Measurements from ENCODE around the gene RBM33.

The RBM33 gene

DNA sequence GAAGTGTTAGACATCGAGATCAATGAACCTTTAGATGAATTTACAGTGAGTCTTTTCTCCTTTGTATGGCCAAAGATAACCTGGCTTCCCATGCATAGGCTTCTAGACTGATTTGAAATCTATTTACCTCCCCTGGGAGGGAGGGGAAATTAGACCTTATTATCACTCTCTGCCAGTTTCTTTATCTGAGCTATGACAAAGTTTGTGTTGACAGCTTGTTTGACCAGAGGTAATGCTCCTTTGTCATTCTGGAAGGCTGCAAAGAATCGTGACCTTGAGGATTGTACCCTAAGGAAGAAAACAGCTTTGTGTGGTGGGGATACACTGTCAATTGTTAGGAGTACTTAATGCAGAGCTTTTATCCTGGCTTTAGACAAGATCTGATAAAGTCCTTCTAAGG, 36.4 kb downstream of the RBM33 start:
- no peak overlapping the region for H3K4me3 ChIP-seq (replicated peaks; ENCODE audit: low read depth, low read length)
- DNase-seq (ENCODE audit: extremely low read depth, low read depth) = no peak
- TF ChIP-seq, protein P1, sequence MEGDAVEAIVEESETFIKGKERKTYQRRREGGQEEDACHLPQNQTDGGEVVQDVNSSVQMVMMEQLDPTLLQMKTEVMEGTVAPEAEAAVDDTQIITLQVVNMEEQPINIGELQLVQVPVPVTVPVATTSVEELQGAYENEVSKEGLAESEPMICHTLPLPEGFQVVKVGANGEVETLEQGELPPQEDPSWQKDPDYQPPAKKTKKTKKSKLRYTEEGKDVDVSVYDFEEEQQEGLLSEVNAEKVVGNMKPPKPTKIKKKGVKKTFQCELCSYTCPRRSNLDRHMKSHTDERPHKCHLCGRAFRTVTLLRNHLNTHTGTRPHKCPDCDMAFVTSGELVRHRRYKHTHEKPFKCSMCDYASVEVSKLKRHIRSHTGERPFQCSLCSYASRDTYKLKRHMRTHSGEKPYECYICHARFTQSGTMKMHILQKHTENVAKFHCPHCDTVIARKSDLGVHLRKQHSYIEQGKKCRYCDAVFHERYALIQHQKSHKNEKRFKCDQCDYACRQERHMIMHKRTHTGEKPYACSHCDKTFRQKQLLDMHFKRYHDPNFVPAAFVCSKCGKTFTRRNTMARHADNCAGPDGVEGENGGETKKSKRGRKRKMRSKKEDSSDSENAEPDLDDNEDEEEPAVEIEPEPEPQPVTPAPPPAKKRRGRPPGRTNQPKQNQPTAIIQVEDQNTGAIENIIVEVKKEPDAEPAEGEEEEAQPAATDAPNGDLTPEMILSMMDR (IDR thresholded peaks at IDR 0.05; ENCODE audit: low read depth, low read length, missing control alignments) = no peak

DNA sequence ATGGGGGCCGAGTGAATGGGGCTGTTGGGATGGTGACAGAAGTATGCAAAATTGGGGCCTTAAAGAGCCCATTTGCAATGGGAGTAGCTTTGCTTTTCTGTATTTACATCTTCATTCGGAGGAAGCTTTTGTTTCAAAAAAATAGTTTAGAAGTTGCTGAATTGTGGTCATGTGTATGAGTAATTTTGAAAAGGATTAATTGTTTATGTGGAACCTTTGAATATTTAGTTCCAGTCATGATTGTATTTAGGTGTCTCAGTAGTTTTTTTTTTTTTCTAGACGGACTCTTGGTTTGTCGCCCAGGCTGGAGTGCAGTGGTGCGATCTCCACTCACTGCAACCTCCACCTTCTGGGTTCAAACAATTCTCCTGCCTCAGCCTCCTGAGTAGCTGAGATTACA, 37.2 kb downstream of the RBM33 start:
- DNase-seq (ENCODE audit: extremely low read depth, low read depth) = no peak
- H3K4me3 ChIP-seq (replicated peaks; ENCODE audit: low read depth, low read length) = no peak overlapping the region
- TF ChIP-seq, protein P1 (IDR thresholded peaks at IDR 0.05; ENCODE audit: low read depth, low read length, missing control alignments) = no peak

DNA sequence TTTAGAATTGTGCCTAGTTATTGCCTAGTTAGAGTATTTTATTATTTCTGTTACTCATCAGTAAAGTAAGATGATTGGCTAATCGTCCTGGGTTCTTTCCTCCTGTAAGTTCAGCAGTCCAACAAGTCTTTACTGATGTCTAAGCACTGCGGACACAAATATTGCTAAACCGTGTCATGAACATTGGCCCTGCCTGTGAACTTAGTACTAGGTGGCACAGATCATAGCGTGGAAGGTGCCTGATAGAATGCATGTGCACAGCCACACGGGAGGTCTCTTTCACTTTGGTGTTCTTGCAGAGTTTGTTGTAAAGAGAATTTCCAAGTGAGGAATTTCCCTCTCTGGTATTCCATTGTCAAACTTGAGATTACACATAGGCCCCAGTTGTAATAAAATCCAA, 38.0 kb downstream of the RBM33 start:
- TF ChIP-seq, protein P1 (IDR thresholded peaks at IDR 0.05; ENCODE audit: low read depth, low read length, missing control alignments) = no peak
- no peak for DNase-seq (ENCODE audit: extremely low read depth, low read depth)
- no peak overlapping the region for H3K4me3 ChIP-seq (replicated peaks; ENCODE audit: low read depth, low read length)

DNA sequence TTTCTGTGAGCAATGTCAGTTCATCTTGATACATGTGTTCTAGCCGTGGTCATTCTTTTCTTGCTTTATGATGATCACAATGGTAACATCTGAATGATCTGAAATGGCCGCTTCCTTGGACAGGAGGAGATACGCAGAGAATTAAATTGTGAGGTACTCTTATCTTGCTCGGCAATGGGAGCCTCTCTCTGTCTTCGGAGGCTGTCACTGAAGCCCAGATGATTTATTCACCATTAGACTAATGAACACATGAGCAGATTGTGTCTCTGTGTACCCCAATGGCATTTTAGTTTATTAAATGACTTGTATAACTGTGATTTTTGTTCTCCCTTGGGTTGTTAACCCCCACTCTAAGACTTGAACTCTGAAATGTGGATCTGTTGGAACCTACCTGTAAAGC, 38.6 kb downstream of the RBM33 start:
- TF ChIP-seq, protein P1 (IDR thresholded peaks at IDR 0.05; ENCODE audit: low read depth, low read length, missing control alignments) = no peak
- no peak for DNase-seq (ENCODE audit: extremely low read depth, low read depth)
- no peak overlapping the region for H3K4me3 ChIP-seq (replicated peaks; ENCODE audit: low read depth, low read length)

DNA sequence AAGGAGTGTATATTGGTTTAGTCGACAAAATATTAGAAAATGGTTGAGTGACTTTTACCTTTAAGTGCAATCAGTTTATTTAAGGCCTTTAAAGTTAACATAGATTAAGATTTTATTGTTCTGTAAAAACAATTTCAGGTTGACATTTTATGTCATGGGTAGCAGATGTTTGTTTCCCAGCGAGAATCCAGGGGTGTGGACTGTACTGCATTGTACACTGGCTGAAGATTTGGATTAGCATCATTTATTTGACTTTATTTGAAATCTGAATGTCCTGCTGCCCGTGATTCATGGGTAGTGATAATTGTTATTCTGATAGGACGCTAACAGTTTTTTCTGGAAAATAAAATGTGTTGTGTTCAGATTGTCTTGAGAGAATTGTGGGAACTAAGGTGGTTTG, 39.3 kb downstream of the RBM33 start:
- TF ChIP-seq, protein P1 (IDR thresholded peaks at IDR 0.05; ENCODE audit: low read depth, low read length, missing control alignments) = no peak
- no peak overlapping the region for H3K4me3 ChIP-seq (replicated peaks; ENCODE audit: low read depth, low read length)
- DNase-seq (ENCODE audit: extremely low read depth, low read depth) = no peak

DNA sequence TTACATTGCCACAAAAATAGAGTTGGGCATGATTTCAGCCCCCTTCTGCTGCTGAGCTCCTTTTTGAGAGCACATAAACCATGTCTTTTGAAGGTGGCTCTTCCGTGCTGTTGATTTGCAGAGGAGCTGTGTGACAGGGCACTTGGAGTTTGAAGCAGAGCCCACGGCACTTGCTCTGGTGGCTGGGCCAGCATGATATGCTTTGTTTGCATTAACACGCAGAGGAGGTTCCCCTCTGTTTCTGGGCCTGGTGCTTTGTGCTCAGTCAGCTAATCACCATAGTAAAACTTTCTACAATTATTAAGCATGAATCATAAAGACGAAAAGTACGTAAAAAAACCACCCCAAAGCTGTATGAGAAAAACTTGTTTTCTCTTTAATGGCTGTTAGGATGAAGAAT, 40.1 kb downstream of the RBM33 start:
- no peak for DNase-seq (ENCODE audit: extremely low read depth, low read depth)
- H3K4me3 ChIP-seq (replicated peaks; ENCODE audit: low read depth, low read length) = no peak overlapping the region
- TF ChIP-seq, protein P1 (IDR thresholded peaks at IDR 0.05; ENCODE audit: low read depth, low read length, missing control alignments) = no peak

DNA sequence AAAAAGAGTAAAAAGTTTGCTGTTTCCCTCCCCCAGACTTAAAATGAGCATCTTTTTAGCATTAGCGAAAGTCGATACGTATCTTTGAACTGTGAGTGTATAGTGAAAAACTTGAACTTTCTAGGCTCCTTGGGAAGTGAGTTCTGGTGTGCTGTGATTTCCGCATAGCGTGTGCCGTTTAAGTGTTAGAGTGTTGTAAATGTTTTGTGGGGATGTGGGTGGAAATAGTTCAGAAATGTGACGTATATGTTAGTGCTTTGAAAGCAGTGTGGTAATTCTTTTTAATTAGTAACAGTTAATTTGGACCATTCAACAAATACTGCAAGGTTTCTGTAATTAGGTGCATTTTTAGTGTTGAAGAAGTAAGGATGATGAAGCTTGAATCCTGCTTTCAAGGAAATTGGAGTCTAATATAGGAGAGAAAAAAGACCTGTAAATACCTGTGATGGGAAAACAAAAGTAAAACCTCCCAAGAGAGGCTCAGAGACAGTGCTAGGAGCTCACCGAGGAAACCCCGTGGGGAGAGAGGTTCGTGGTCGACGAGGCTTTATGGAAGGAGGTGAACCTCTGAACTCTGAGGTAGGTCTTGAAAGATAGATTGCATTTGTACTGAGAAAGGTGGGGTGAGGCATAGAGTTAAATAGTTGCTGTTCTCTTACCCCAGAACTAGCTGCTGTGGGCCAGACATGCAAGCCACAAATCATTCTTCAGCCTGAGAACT, 40.8 kb downstream of the RBM33 start:
- no peak for DNase-seq (ENCODE audit: extremely low read depth, low read depth)
- TF ChIP-seq, protein P1 (IDR thresholded peaks at IDR 0.05; ENCODE audit: low read depth, low read length, missing control alignments) = no peak
- H3K4me3 ChIP-seq (replicated peaks; ENCODE audit: low read depth, low read length) = no peak overlapping the region

Data from HFF-Myc (cell line).